Measurements from ENCODE around the gene LPCAT3. TPM values are rescaled to one million over a fixed set of nuclear protein-coding genes. Genes with fewer than 3 reads are reported as not detected.
"Not testable (repeated sequence)": the region's sequence is repeated elsewhere in the genome, so short reads cannot be mapped to it uniquely, and the experiment has no call there.

Gene LPCAT3
- total RNA-seq, 1 experiment from 2014 or later, result 19.2 TPM

DNA sequence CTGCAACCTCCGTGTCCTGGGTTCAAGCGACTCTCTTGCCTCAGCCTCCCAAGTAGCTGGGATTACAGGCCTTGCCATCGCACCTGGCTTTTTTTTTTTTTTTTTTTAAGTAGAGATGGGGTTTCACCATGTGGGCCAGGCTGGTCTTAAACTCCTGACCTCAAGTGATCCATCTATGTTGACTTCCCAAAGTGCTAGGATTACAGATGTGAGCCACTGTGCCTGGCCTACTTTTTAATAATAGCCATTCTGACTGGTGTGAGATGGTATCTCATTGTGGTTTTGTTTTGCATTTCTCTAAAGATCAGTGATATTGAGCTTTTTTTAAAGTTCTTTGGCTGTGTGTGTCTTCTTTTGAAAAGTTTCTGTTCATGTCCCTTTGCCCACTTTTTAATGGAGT lies 31.7 kb upstream of the LPCAT3 start:
- not testable (repeated sequence) for H3K4me1 ChIP-seq (replicated peaks); DNase-seq (ENCODE audit: low read depth in 1 of 2, low spot score in 2 of 2); H3K9me3 ChIP-seq (replicated peaks); H3K4me3 ChIP-seq; H3K27ac ChIP-seq; H3K36me3 ChIP-seq
- H3K27me3 ChIP-seq (replicated peaks), result peaks cover 30% of the 10 kb centered on the region

DNA sequence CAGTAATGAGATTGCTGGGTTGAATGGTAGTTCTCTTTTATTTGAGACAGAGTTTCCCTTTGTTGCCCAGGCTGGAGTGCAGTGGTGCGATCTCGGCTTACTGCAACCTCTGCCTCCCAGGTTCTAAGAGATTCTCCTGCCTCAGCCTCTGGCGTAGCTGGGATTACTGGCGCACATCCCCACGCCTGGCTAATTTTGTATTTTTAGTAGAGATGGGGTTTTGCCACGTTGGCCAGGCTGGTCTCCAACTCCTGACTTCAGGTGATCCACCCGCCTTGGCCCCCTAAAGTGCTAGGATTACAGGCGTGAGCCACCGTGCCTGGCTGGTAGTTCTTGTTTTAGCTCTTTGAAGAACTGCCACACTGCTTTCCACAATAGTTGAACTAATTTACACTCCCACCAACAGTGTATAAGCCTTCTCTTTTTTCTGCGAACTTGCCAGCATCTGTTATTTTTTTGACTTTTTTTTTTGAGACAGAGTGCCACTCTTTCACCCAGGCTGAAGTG lies 31.2 kb upstream of the LPCAT3 start:
- not testable (repeated sequence) for H3K4me3 ChIP-seq; H3K4me1 ChIP-seq (replicated peaks); H3K9me3 ChIP-seq (replicated peaks); DNase-seq (ENCODE audit: low read depth in 1 of 2, low spot score in 2 of 2); H3K27ac ChIP-seq; H3K36me3 ChIP-seq
- H3K27me3 ChIP-seq (replicated peaks), result peaks cover 30% of the 10 kb centered on the region

DNA sequence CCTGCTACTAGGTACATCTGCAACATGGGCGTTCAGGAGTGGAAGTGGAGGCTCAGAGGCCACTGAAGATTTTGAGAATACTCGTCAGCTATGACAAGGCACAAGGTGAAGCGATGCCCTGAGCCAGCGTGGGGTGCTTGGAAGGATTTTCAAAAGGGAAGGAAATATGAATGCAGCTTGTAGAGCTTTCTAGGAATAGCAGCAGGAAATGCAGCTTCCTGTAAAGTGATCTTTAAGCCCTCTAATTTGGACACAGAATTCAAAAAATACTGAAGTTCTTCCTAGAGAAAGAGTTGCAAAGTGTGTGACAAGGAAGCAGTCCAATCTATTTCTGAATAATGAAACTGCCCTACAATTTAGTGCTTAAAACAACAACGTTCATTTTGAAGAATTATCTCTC lies 29.0 kb upstream of the LPCAT3 start:
- no peak overlapping the region for H3K27ac ChIP-seq
- no peak overlapping the region for H3K4me3 ChIP-seq
- H3K9me3 ChIP-seq (replicated peaks), result no peaks in the 10 kb centered on the region
- H3K27me3 ChIP-seq (replicated peaks), result peaks cover 21% of the 10 kb centered on the region
- H3K4me1 ChIP-seq (replicated peaks), result no peaks in the 10 kb centered on the region; the same call in 1 of the 2 replicates
- DNase-seq (ENCODE audit: low read depth in 1 of 2, low spot score in 2 of 2), result no peak
- H3K36me3 ChIP-seq, result no peaks in the 10 kb centered on the region

DNA sequence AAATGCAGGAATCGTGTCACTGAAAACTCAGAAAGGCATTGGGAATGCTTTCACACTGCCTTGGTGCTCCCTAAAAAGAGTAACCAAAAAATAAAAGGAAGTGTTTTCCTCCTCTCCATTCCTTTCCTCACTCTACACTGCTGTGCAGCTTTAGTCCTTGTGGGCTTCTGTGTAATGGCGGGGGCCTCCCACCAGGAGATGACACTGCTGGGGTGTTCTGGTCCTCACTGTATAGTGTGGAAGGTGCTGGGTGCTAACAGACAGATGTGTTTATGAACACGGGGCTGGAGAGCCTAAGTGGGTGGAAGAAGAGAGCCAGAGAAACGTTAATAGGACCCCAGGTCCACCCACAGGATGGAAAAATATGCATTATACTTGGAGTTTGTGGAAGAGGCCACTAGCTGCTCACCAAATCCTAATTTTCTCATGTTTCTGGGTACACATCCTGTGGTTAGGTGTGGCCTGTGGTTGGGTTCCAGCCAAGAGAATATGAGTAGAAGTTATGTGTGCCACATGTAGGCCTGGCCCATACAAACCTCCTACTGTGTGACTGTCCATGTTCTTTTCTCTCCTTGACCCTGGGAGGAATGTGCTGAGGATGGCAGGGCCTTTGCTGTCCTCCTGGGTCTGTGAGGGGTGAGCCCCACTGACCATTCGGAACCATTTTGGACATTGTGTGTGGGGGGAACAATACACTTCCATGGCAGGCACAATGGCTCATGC lies 28.3 kb upstream of the LPCAT3 start:
- H3K27me3 ChIP-seq (replicated peaks), result peaks cover 14% of the 10 kb centered on the region
- H3K4me1 ChIP-seq (replicated peaks), result no peaks in the 10 kb centered on the region; the same call in 1 of the 2 replicates
- H3K36me3 ChIP-seq, result no peaks in the 10 kb centered on the region
- no peak overlapping the region for H3K27ac ChIP-seq
- H3K4me3 ChIP-seq, result no peak overlapping the region
- no peaks in the 10 kb centered on the region for H3K9me3 ChIP-seq (replicated peaks)
- no peak for DNase-seq (ENCODE audit: low read depth in 1 of 2, low spot score in 2 of 2)

DNA sequence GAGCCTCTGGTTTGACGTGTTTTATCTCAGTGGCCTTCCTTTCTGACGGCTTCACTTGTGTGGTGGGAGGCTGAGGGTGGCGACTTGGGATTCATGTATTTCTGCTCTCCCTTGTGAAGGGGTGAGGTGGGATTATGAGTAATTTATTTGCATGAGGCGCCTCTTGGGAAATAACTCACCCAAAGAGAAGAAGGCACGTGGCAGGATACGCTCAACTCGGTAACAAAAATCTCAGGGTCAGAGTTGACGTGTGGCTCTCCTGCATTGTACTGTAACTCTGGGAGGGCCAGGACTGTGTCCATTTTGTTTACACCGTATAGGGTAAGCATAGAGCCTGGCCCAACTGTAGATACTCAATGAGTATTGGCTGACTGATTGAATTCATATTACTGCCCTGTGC lies 27.6 kb upstream of the LPCAT3 start:
- H3K4me3 ChIP-seq, result no peak overlapping the region
- H3K4me1 ChIP-seq (replicated peaks), result no peaks in the 10 kb centered on the region; the same call in 1 of the 2 replicates
- H3K36me3 ChIP-seq, result no peaks in the 10 kb centered on the region
- no peak overlapping the region for H3K27ac ChIP-seq
- no peaks in the 10 kb centered on the region for H3K9me3 ChIP-seq (replicated peaks)
- H3K27me3 ChIP-seq (replicated peaks), result peaks cover 9% of the 10 kb centered on the region; the same call in 1 of the 2 replicates
- no peak for DNase-seq (ENCODE audit: low read depth in 1 of 2, low spot score in 2 of 2)

DNA sequence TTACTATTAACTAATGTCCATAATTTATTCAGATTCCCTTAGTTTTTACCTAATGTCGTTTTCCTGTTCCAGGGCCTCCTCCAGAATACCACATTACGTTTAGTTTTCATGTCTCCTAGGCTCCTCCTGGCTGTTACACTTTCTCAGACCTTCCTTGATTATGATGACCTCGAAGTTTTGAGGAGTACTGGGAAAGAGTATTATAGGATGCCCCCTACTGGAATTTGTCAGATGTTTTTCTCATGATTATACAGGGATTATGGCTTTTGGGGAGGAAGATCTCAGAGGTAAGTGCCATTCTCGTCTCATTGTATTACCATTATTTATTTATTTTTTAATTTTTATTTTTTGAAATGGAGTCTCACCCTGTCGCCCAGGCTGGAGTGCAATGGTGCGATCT lies 24.6 kb upstream of the LPCAT3 start:
- Histone ChIP-seq H3K4me3 (no peak overlapping the region), H3K27me3 (replicated peaks) (no peaks in the 10 kb centered on the region), H3K4me1 (replicated peaks) (no peaks in the 10 kb centered on the region), H3K27ac (no peak overlapping the region), H3K9me3 (replicated peaks) (no peaks in the 10 kb centered on the region), H3K36me3 (no peaks in the 10 kb centered on the region)
- DNase-seq (ENCODE audit: low read depth in 1 of 2, low spot score in 2 of 2), result peak in 1 of 2 experiments; percentile 20

DNA sequence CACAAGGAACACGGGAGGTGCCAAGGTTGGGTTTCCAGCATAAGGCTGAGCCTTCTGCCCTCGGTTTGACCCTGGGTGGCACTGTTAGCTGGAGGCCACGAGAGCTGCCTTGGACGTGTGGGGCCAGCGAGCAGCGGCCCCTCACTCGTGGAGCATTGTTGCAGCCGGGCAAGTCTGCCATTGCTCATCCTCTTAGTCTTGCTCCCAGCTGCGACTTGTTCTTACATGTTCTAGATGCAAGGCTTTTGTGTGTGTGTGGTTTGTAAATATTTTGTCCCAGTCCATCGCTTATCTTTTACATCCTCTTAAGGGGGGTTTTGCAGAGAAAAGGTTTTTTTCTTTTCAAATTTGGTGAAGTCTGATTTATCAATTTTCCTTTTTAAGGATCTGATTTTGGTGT lies 21.1 kb upstream of the LPCAT3 start:
- no peaks in the 10 kb centered on the region for H3K4me1 ChIP-seq (replicated peaks)
- H3K27me3 ChIP-seq (replicated peaks), result no peaks in the 10 kb centered on the region
- H3K4me3 ChIP-seq, result no peak overlapping the region
- no peaks in the 10 kb centered on the region for H3K9me3 ChIP-seq (replicated peaks)
- no peak for DNase-seq (ENCODE audit: low read depth in 1 of 2, low spot score in 2 of 2)
- H3K27ac ChIP-seq, result no peak overlapping the region
- H3K36me3 ChIP-seq, result no peaks in the 10 kb centered on the region

- no peaks in the 10 kb centered on the region for H3K36me3 ChIP-seq
- H3K27me3 ChIP-seq (replicated peaks), result no peaks in the 10 kb centered on the region
- no peak for DNase-seq (ENCODE audit: low read depth in 1 of 2, low spot score in 2 of 2)
- H3K4me1 ChIP-seq (replicated peaks), result no peaks in the 10 kb centered on the region
- H3K27ac ChIP-seq, result no peak overlapping the region
- no peaks in the 10 kb centered on the region for H3K9me3 ChIP-seq (replicated peaks)
- no peak overlapping the region for H3K4me3 ChIP-seq
Observed at GRCh38 chr12:7038591-7038990, 20.3 kb upstream of the LPCAT3 start.

- H3K27ac ChIP-seq; H3K27me3 ChIP-seq (replicated peaks); H3K4me3 ChIP-seq; H3K36me3 ChIP-seq; DNase-seq (ENCODE audit: low read depth in 1 of 2, low spot score in 2 of 2); H3K9me3 ChIP-seq (replicated peaks); H3K4me1 ChIP-seq (replicated peaks): not testable (repeated sequence)
Observed at GRCh38 chr12:7037411-7037810, 19.1 kb upstream of the LPCAT3 start.

GRCh38 chr12:7035463-7035862 lies 17.2 kb upstream of the LPCAT3 start:
- Histone ChIP-seq H3K4me1 (replicated peaks) (no peaks in the 10 kb centered on the region), H3K9me3 (replicated peaks) (no peaks in the 10 kb centered on the region), H3K27ac (no peak overlapping the region), H3K4me3 (no peak overlapping the region), H3K27me3 (replicated peaks) (no peaks in the 10 kb centered on the region), H3K36me3 (no peaks in the 10 kb centered on the region)
- DNase-seq (ENCODE audit: low read depth in 1 of 2, low spot score in 2 of 2), result no peak

DNA sequence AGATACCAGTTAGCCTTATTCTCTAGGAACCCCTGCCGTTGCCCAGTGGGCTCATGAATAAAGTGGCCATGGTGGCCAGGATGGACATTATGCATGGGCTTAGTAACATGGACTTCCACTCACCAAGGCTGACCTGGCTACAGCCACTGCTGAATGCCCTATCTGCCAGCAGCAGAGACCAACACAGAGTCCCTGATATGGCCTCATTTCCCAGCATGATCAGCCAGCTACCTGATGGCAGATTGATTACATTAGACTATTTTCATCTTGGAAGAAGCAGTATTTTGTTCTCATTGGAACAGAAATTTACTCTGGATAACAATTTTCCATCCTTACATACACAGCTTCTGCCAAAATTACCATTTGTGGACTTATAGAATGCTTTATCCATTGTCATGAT lies 16.2 kb upstream of the LPCAT3 start:
- no peaks in the 10 kb centered on the region for H3K36me3 ChIP-seq
- no peak for DNase-seq (ENCODE audit: low read depth in 1 of 2, low spot score in 2 of 2)
- H3K27ac ChIP-seq, result no peak overlapping the region
- H3K9me3 ChIP-seq (replicated peaks), result no peaks in the 10 kb centered on the region
- no peaks in the 10 kb centered on the region for H3K27me3 ChIP-seq (replicated peaks)
- no peaks in the 10 kb centered on the region for H3K4me1 ChIP-seq (replicated peaks)
- H3K4me3 ChIP-seq, result no peak overlapping the region

GRCh38 chr12:7032990-7033389 lies 14.7 kb upstream of the LPCAT3 start:
- Histone ChIP-seq H3K4me3 (no peak overlapping the region), H3K27ac (no peak overlapping the region), H3K36me3 (no peaks in the 10 kb centered on the region), H3K4me1 (replicated peaks) (no peaks in the 10 kb centered on the region), H3K9me3 (replicated peaks) (no peaks in the 10 kb centered on the region), H3K27me3 (replicated peaks) (no peaks in the 10 kb centered on the region)
- DNase-seq (ENCODE audit: low read depth in 1 of 2, low spot score in 2 of 2), result no peak

- no peaks in the 10 kb centered on the region for H3K9me3 ChIP-seq (replicated peaks)
- H3K4me3 ChIP-seq, result no peak overlapping the region
- no peaks in the 10 kb centered on the region for H3K27me3 ChIP-seq (replicated peaks)
- H3K36me3 ChIP-seq, result no peaks in the 10 kb centered on the region
- H3K4me1 ChIP-seq (replicated peaks), result no peaks in the 10 kb centered on the region
- no peak overlapping the region for H3K27ac ChIP-seq
- no peak for DNase-seq (ENCODE audit: low read depth in 1 of 2, low spot score in 2 of 2)
Observed at GRCh38 chr12:7031306-7031705, 13.0 kb upstream of the LPCAT3 start.

DNA sequence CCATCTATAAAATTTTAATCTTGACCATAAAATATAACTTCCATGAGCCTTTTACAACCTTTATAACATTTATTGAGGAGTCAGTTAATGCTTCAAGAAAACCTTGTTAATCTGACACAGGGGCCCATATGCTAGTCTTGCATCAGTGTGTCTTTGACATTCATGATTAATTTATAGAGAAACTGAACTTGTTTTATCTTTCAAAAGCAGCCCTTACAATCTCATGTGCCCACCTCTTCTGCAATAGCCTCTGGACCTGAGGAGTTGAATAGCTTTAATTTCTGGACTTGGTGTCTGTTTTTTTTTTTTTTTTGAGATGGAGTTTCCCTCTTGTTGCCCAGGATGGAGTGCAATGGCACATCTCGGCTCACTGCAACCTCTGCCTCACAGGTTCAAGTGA lies 8.6 kb upstream of the LPCAT3 start:
- no peak overlapping the region for H3K27ac ChIP-seq
- no peak for DNase-seq (ENCODE audit: low read depth in 1 of 2, low spot score in 2 of 2)

GRCh38 chr12:7023114-7023513 lies 4.8 kb upstream of the LPCAT3 start:
- no peaks in the 10 kb centered on the region for H3K27me3 ChIP-seq (replicated peaks)
- H3K9me3 ChIP-seq (replicated peaks), result no peaks in the 10 kb centered on the region
- no peak for DNase-seq (ENCODE audit: low read depth in 1 of 2, low spot score in 2 of 2)
- peaks cover 5% of the 10 kb centered on the region; the same call in 1 of the 2 replicates for H3K36me3 ChIP-seq
- H3K4me3 ChIP-seq, result no peak overlapping the region
- 0 out of 2 replicates have a peak, but pooled peaks cover 3% of the 10 kb centered on the region for H3K4me1 ChIP-seq (replicated peaks)
- no peak overlapping the region for H3K27ac ChIP-seq

More for the DNA sequence above, 8.6 kb upstream of the LPCAT3 start:
- Histone ChIP-seq H3K9me3 (replicated peaks) (no peaks in the 10 kb centered on the region), H3K4me1 (replicated peaks) (no peaks in the 10 kb centered on the region), H3K27me3 (replicated peaks) (no peaks in the 10 kb centered on the region), H3K36me3 (no peaks in the 10 kb centered on the region), H3K4me3 (no peak overlapping the region)

All from SJSA1 (cell line).